ENCODE results near the gene RNF217.

The RNF217 gene

GRCh38 chr6:124974771-124975377 lies 12.6 kb downstream of the RNF217 start:
- peaks cover 0 to 14% of the 10 kb centered on the region in 2 donors for H3K9me3 Mint-ChIP-seq
- peaks cover 16% of the 10 kb centered on the region for H3K27me3 Mint-ChIP-seq
- H3K4me3 Mint-ChIP-seq: no peak overlapping the region
- no peaks in the 10 kb centered on the region for H3K4me1 Mint-ChIP-seq
- ATAC-seq: no peak
- H3K27ac Mint-ChIP-seq: no peak overlapping the region
- no peak for DNase-seq

- Mint-ChIP-seq H3K27me3 (peaks cover 24% of the 10 kb centered on the region), H3K4me1 (no peaks in the 10 kb centered on the region), H3K4me3 (no peak overlapping the region), H3K9me3 (peaks cover 0 to 14% of the 10 kb centered on the region in 2 donors), H3K27ac (no peak overlapping the region)
- no peak for ATAC-seq
- no peak for DNase-seq
These were observed 15.1 kb downstream of the RNF217 start for GRCh38 chr6:124977067-124977908.

- DNase-seq (no peak), ATAC-seq (no peak)
- Mint-ChIP-seq H3K27me3 (peaks cover 24% of the 10 kb centered on the region), H3K9me3 (peaks cover 0 to 14% of the 10 kb centered on the region in 2 donors), H3K27ac (no peak overlapping the region), H3K4me1 (no peaks in the 10 kb centered on the region), H3K4me3 (no peak overlapping the region)
These were observed 16.4 kb downstream of the RNF217 start for GRCh38 chr6:124978451-124979293.

GRCh38 chr6:124979294-124979678 lies 17.0 kb downstream of the RNF217 start:
- Mint-ChIP-seq H3K4me1 (no peaks in the 10 kb centered on the region), H3K4me3 (no peak overlapping the region), H3K27me3 (peaks cover 24% of the 10 kb centered on the region), H3K9me3 (peaks cover 0 to 14% of the 10 kb centered on the region in 2 donors), H3K27ac (no peak overlapping the region)
- no peak for DNase-seq
- ATAC-seq: no peak

- DNase-seq (no peak), ATAC-seq (no peak)
- Mint-ChIP-seq H3K4me3 (no peak overlapping the region), H3K9me3 (peaks cover 0 to 14% of the 10 kb centered on the region in 2 donors), H3K27me3 (peaks cover 24% of the 10 kb centered on the region), H3K27ac (peak overlapping the region in 1 of 2 donors; percentile 35), H3K4me1 (no peaks in the 10 kb centered on the region)
These were observed 20.4 kb downstream of the RNF217 start for GRCh38 chr6:124982669-124983068.

GRCh38 chr6:124983383-124984083 lies 21.3 kb downstream of the RNF217 start:
- H3K4me3 Mint-ChIP-seq: no peak overlapping the region
- DNase-seq (no peak), ATAC-seq (no peak)
- peaks cover 19% of the 10 kb centered on the region for H3K27me3 Mint-ChIP-seq
- peaks cover 0 to 10% of the 10 kb centered on the region in 2 donors for H3K9me3 Mint-ChIP-seq
- H3K27ac Mint-ChIP-seq: no peak overlapping the region
- H3K4me1 Mint-ChIP-seq: no peaks in the 10 kb centered on the region

GRCh38 chr6:124984668-124985338 lies 22.6 kb downstream of the RNF217 start:
- no peaks in the 10 kb centered on the region for H3K4me1 Mint-ChIP-seq
- H3K27me3 Mint-ChIP-seq: peaks cover 8% of the 10 kb centered on the region
- no peak for DNase-seq
- H3K4me3 Mint-ChIP-seq: no peak overlapping the region
- H3K27ac Mint-ChIP-seq: no peak overlapping the region
- no peak for ATAC-seq
- no peaks in the 10 kb centered on the region for H3K9me3 Mint-ChIP-seq

- ATAC-seq (no peak), DNase-seq (no peak)
- no peaks in the 10 kb centered on the region for H3K4me1 Mint-ChIP-seq
- H3K9me3 Mint-ChIP-seq: no peaks in the 10 kb centered on the region
- H3K4me3 Mint-ChIP-seq: no peak overlapping the region
- no peak overlapping the region for H3K27ac Mint-ChIP-seq
- H3K27me3 Mint-ChIP-seq: no peaks in the 10 kb centered on the region
These were observed 23.9 kb downstream of the RNF217 start for GRCh38 chr6:124986164-124986563.

GRCh38 chr6:124987291-124987690 lies 25.1 kb downstream of the RNF217 start:
- no peaks in the 10 kb centered on the region for H3K27me3 Mint-ChIP-seq
- ATAC-seq (no peak), DNase-seq (no peak)
- no peak overlapping the region for H3K27ac Mint-ChIP-seq
- H3K4me1 Mint-ChIP-seq: no peaks in the 10 kb centered on the region
- H3K4me3 Mint-ChIP-seq: no peak overlapping the region
- H3K9me3 Mint-ChIP-seq: no peaks in the 10 kb centered on the region

- DNase-seq: no peak
- H3K27me3 Mint-ChIP-seq: no peaks in the 10 kb centered on the region
- no peak for ATAC-seq
- H3K9me3 Mint-ChIP-seq: no peaks in the 10 kb centered on the region
- no peak overlapping the region for H3K4me3 Mint-ChIP-seq
- no peak overlapping the region for H3K27ac Mint-ChIP-seq
- no peaks in the 10 kb centered on the region for H3K4me1 Mint-ChIP-seq
These were observed 25.9 kb downstream of the RNF217 start for GRCh38 chr6:124987999-124988591.

GRCh38 chr6:124989136-124989983 lies 27.1 kb downstream of the RNF217 start:
- no peak overlapping the region for H3K4me3 Mint-ChIP-seq
- H3K4me1 Mint-ChIP-seq: no peaks in the 10 kb centered on the region
- H3K27ac Mint-ChIP-seq: no peak overlapping the region
- ATAC-seq: no peak
- no peaks in the 10 kb centered on the region for H3K9me3 Mint-ChIP-seq
- DNase-seq: no peak
- H3K27me3 Mint-ChIP-seq: no peaks in the 10 kb centered on the region

GRCh38 chr6:124990988-124991387 lies 28.8 kb downstream of the RNF217 start:
- Mint-ChIP-seq H3K9me3 (no peaks in the 10 kb centered on the region), H3K4me1 (no peaks in the 10 kb centered on the region), H3K27me3 (no peaks in the 10 kb centered on the region), H3K4me3 (no peak overlapping the region), H3K27ac (no peak overlapping the region)
- ATAC-seq (no peak), DNase-seq (no peak)

GRCh38 chr6:124991764-124992295 lies 29.6 kb downstream of the RNF217 start:
- H3K9me3 Mint-ChIP-seq: no peaks in the 10 kb centered on the region
- H3K27me3 Mint-ChIP-seq: no peaks in the 10 kb centered on the region
- H3K4me1 Mint-ChIP-seq: no peaks in the 10 kb centered on the region
- no peak for DNase-seq
- no peak overlapping the region for H3K4me3 Mint-ChIP-seq
- ATAC-seq: no peak
- no peak overlapping the region for H3K27ac Mint-ChIP-seq

- Mint-ChIP-seq H3K27me3 (peaks cover 8% of the 10 kb centered on the region), H3K9me3 (no peaks in the 10 kb centered on the region), H3K4me1 (no peaks in the 10 kb centered on the region), H3K4me3 (no peak overlapping the region), H3K27ac (no peak overlapping the region)
- ATAC-seq (no peak), DNase-seq (no peak)
These were observed 31.1 kb downstream of the RNF217 start for GRCh38 chr6:124993327-124993726.
